T-helper 1 cell treated with Interleukin-12 subunit alpha and Interleukin-12 subunit beta and Interleukin-4 antibody, amounts not matched to agents 30 μg/mL and 1 μg/mL, for 36 hours (primary cell): Measurements from ENCODE around the gene CSRP3.
"Not testable (repeated sequence)": the region's sequence is repeated elsewhere in the genome, so short reads cannot be mapped to it uniquely, and the experiment has no call there.

Experiments
- H3K27ac Mint-ChIP-seq: one replicate; pipeline ENCODE4 v1.8.0; 2021; ENCODE audit warnings: mild to moderate bottlenecking, mixed read lengths
- H3K27me3 Mint-ChIP-seq: one replicate; pipeline ENCODE4 v1.8.0; 2021; ENCODE audit warnings: low read depth, mixed read lengths
- H3K36me3 Mint-ChIP-seq: one replicate; pipeline ENCODE4 v1.8.0; 2021; ENCODE audit warnings: low read depth, mixed read lengths
- H3K4me1 Mint-ChIP-seq: one replicate; pipeline ENCODE4 v1.8.0; 2021; ENCODE audit warnings: low read depth, mixed read lengths
- H3K4me3 Mint-ChIP-seq: one replicate; pipeline ENCODE4 v1.8.0; 2021; ENCODE audit warnings: mild to moderate bottlenecking, moderate library complexity, mixed read lengths
- H3K9me3 Mint-ChIP-seq: one replicate; pipeline ENCODE4 v1.8.0; 2021; ENCODE audit warnings: mixed read lengths

Gene CSRP3

GRCh38 chr11:19156892-19157291 lies 44.9 kb downstream of the CSRP3 start:
- H3K36me3 Mint-ChIP-seq, result peaks cover 43% of the 10 kb centered on the region
- no peak overlapping the region for H3K27ac Mint-ChIP-seq
- H3K4me1 Mint-ChIP-seq, result no peaks in the 10 kb centered on the region
- H3K4me3 Mint-ChIP-seq, result no peak overlapping the region
- no peaks in the 10 kb centered on the region for H3K9me3 Mint-ChIP-seq
- H3K27me3 Mint-ChIP-seq, result no peaks in the 10 kb centered on the region

- H3K27ac Mint-ChIP-seq, result no peak overlapping the region
These were observed 56.5 kb downstream of the CSRP3 start for GRCh38 chr11:19145319-19145718.

GRCh38 chr11:19136884-19137283 lies 64.9 kb downstream of the CSRP3 start:
- Mint-ChIP-seq H3K36me3 (peaks cover 27% of the 10 kb centered on the region), H3K9me3 (peaks cover 22% of the 10 kb centered on the region)
- not testable (repeated sequence) for H3K4me3 Mint-ChIP-seq, H3K27me3 Mint-ChIP-seq, H3K27ac Mint-ChIP-seq, H3K4me1 Mint-ChIP-seq

More at GRCh38 chr11:19145319-19145718, 56.5 kb downstream of the CSRP3 start:
- H3K36me3 Mint-ChIP-seq, result peaks cover 11% of the 10 kb centered on the region
- no peaks in the 10 kb centered on the region for H3K9me3 Mint-ChIP-seq
- H3K4me1 Mint-ChIP-seq, result no peaks in the 10 kb centered on the region
- no peaks in the 10 kb centered on the region for H3K27me3 Mint-ChIP-seq
- no peak overlapping the region for H3K4me3 Mint-ChIP-seq

- no peaks in the 10 kb centered on the region for H3K27me3 Mint-ChIP-seq
- H3K36me3 Mint-ChIP-seq, result peaks cover 43% of the 10 kb centered on the region
- no peak overlapping the region for H3K27ac Mint-ChIP-seq
- no peak overlapping the region for H3K4me3 Mint-ChIP-seq
- H3K4me1 Mint-ChIP-seq, result no peaks in the 10 kb centered on the region
- peaks cover 29% of the 10 kb centered on the region for H3K9me3 Mint-ChIP-seq
These were observed 67.8 kb downstream of the CSRP3 start for GRCh38 chr11:19134004-19134403.
